HG02852 (cell line): ENCODE measurements around the gene ZNG1A.
"Not testable (repeated sequence)": the region's sequence is repeated elsewhere in the genome, so short reads cannot be mapped to it uniquely, and the experiment has no call there.

Experiments
- ATAC-seq: cut with Tn5 transposase; IDR thresholded peaks from one replicate; pipeline ENCODE4 v1.9.1; 2021; ENCODE audit warnings: mild to moderate bottlenecking, moderate library complexity; ENCODE audit not compliant: unreplicated experiment

The ZNG1A gene

GRCh38 chr9:99867-100266 lies 79.0 kb downstream of the ZNG1A start:
- ATAC-seq = not testable (repeated sequence)

- not testable (repeated sequence) for ATAC-seq
Observed at GRCh38 chr9:98775-99174, 80.1 kb downstream of the ZNG1A start.

GRCh38 chr9:94992-95391 lies 83.9 kb downstream of the ZNG1A start:
- not testable (repeated sequence) for ATAC-seq

- ATAC-seq = not testable (repeated sequence)
Observed at GRCh38 chr9:94323-94722, 84.5 kb downstream of the ZNG1A start.

- not testable (repeated sequence) for ATAC-seq
Observed at GRCh38 chr9:93909-94308, 84.9 kb downstream of the ZNG1A start.

GRCh38 chr9:90851-91250 lies 88.0 kb downstream of the ZNG1A start:
- not testable (repeated sequence) for ATAC-seq

GRCh38 chr9:88396-89037 lies 90.3 kb downstream of the ZNG1A start:
- ATAC-seq = peak; percentile 67

GRCh38 chr9:87860-88259 lies 91.0 kb downstream of the ZNG1A start:
- not testable (repeated sequence) for ATAC-seq

GRCh38 chr9:87105-87504 lies 91.8 kb downstream of the ZNG1A start:
- ATAC-seq = not testable (repeated sequence)

- ATAC-seq = not testable (repeated sequence)
Observed at GRCh38 chr9:86697-87096, 92.2 kb downstream of the ZNG1A start.

- ATAC-seq = not testable (repeated sequence)
Observed at GRCh38 chr9:82932-83689, 95.7 kb downstream of the ZNG1A start.

- not testable (repeated sequence) for ATAC-seq
Observed at GRCh38 chr9:78333-78732, 100.5 kb downstream of the ZNG1A start.

- ATAC-seq = not testable (repeated sequence)
Observed at GRCh38 chr9:76389-76788, 102.5 kb downstream of the ZNG1A start.

- ATAC-seq = not testable (repeated sequence)
Observed at GRCh38 chr9:73900-74525, 104.8 kb downstream of the ZNG1A start.

- not testable (repeated sequence) for ATAC-seq
Observed at GRCh38 chr9:73076-73899, 105.6 kb downstream of the ZNG1A start.
